Prostate gland (tissue), 2 donors: ENCODE measurements around the gene ABCA13.

ENCODE experiments used
- POLR2A ChIP-seq: fragments of 450-650 bp; IDR thresholded peaks from one replicate; pipeline ENCODE4 v1.6.1; 2016; ENCODE audit warnings: antibody characterized with exemption, mild to moderate bottlenecking
- POLR2AphosphoS5 ChIP-seq: sonication (generic); formaldehyde crosslinking; IDR thresholded peaks from one replicate; pipeline ENCODE4 v1.6.1; 2017; ENCODE audit warnings: antibody characterized with exemption
- TF ChIP-seq, protein P1 (sequence below), 4 experiments: fragments of 200-600 bp in 2 of 4; fragments of 450-650 bp in 2 of 4; sonication (generic) in 2 of 4; IDR thresholded peaks; 1 replicate in 3 of 4; 2 replicates in 1 of 4; pipeline ENCODE4 v1.5.1; 2016 to 2019; ENCODE audit warnings: antibody characterized with exemption in 4 of 4, mild to moderate bottlenecking in 2 of 4, moderate library complexity in 2 of 4

DNA sequence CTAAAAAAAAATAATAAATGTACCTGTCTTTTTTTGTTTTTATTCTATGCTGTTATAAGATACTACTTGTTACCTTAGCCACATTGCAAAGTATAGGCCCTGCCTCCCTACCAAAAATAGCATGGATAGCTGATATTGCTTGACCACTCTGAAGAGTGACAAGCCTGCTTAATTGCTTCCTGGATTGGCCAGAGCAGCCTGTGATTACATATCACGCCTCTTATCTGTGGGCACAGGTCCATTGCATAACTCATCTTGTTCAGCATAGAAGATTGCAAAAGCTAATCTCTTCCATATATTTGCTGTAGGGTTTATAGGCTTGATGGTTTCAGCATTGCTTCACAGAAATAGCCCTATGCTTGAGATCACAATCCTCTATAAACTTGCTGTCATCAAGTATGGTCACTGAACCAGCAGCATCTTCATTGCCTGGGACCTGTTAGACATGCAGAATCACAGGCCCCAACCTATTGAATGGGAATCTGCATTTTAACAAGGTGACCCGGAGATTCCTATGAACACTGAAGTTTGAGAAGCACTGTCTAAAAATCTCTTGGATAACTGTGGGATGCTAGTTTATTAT is 472.3 kb downstream of the ABCA13 start:
- TF ChIP-seq POLR2A (no peak), POLR2AphosphoS5 (no peak)
- TF ChIP-seq, protein P1, sequence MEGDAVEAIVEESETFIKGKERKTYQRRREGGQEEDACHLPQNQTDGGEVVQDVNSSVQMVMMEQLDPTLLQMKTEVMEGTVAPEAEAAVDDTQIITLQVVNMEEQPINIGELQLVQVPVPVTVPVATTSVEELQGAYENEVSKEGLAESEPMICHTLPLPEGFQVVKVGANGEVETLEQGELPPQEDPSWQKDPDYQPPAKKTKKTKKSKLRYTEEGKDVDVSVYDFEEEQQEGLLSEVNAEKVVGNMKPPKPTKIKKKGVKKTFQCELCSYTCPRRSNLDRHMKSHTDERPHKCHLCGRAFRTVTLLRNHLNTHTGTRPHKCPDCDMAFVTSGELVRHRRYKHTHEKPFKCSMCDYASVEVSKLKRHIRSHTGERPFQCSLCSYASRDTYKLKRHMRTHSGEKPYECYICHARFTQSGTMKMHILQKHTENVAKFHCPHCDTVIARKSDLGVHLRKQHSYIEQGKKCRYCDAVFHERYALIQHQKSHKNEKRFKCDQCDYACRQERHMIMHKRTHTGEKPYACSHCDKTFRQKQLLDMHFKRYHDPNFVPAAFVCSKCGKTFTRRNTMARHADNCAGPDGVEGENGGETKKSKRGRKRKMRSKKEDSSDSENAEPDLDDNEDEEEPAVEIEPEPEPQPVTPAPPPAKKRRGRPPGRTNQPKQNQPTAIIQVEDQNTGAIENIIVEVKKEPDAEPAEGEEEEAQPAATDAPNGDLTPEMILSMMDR (IDR thresholded peaks at IDR 0.05) = no peak
